Measurements from ENCODE around the gene DIS3L2.
"Not testable (repeated sequence)": the region's sequence is repeated elsewhere in the genome, so short reads cannot be mapped to it uniquely, and the experiment has no call there.

Gene DIS3L2

DNA sequence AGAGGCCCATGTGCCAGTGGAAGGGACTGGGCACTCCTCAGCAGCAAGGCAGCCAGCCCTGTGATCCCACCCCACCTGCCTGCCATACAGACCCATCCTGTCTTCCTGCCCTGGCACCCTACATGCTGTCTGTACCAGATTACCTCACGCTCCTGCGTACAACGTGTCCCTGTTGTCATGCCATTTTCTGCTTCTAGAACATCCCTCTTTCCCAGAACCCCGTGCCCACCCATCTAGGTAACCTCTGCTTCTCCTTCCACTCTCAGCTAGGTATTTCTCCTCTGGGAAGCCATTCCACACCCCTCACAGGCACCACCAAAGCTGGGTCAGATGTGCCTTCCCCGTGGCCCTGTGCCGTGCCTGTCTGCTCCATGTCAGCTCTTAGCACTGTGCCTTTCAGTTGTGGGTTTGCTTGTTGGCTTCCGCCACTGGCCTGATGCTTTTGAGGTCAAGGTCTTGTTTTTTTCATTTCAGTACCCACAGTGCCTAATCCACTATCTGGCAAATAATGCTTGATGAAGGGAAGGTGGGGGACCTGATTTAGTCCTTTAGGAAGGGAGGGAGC lies 345.3 kb downstream of the DIS3L2 start:
- Mint-ChIP-seq H3K9me3 (no peaks in the 10 kb centered on the region), H3K27ac (peak overlapping the region; percentile 11), H3K4me1 (peaks cover 4 to 9% of the 10 kb centered on the region in 2 donors), H3K4me3 (no peak overlapping the region), H3K27me3 (no peaks in the 10 kb centered on the region), H3K36me3 (peaks cover 44 to 72% of the 10 kb centered on the region in 2 donors)
- no peak for DNase-seq
- no peak for ATAC-seq (replicated peaks)

DNA sequence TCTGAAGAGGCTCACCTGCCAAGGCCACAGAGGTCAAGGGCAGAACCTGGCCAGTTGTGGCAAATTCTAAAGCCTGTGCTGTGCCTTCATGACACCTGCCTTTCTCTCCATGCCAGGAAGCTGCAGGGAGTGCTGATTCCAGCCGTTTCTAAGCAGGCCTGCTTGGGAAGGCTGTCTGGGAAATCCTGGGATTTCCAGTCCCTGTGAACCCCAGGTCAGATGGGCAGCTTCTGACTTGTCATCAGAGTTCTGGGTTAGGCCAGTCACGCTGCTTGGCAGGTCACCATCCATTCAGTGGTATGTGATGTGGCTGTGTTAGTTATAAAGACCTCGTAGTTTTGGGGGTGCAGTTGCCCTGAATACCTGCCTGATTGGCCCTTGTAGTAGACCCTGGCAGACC lies 346.3 kb downstream of the DIS3L2 start:
- Mint-ChIP-seq H3K4me1 (peaks cover 4 to 9% of the 10 kb centered on the region in 2 donors), H3K27ac (no peak overlapping the region), H3K36me3 (peaks cover 51 to 81% of the 10 kb centered on the region in 2 donors), H3K4me3 (no peak overlapping the region), H3K9me3 (peaks cover under 1 to 3% of the 10 kb centered on the region in 2 donors), H3K27me3 (no peaks in the 10 kb centered on the region)
- ATAC-seq (replicated peaks) (no peak), DNase-seq (no peak)

DNA sequence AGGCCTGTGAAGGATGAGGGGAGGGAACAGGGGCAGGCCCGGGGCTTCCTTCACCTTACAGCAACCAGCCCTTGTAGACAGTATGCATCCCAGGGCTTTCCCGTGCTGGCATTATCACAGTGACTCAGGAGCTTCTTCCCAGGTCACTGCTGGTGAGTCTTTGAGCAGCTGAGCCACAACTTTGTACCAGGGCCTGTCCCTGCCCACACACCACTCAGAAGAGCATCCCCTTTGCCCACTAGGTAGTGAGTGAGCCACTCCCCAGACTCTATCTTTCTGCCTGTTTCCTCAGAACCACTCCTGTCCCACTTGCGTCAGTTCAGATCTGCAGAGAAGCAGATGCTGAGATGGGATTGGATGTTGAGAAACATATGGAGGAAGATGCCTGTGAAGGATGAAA lies 347.5 kb downstream of the DIS3L2 start:
- H3K27me3 Mint-ChIP-seq: no peaks in the 10 kb centered on the region
- DNase-seq: no peak
- H3K4me3 Mint-ChIP-seq: no peak overlapping the region
- peaks cover 8 to 9% of the 10 kb centered on the region in 2 donors for H3K9me3 Mint-ChIP-seq
- H3K36me3 Mint-ChIP-seq: peaks cover 50 to 80% of the 10 kb centered on the region in 2 donors
- ATAC-seq (replicated peaks): no peak
- H3K4me1 Mint-ChIP-seq: peaks cover 4 to 9% of the 10 kb centered on the region in 2 donors
- no peak overlapping the region for H3K27ac Mint-ChIP-seq

DNA sequence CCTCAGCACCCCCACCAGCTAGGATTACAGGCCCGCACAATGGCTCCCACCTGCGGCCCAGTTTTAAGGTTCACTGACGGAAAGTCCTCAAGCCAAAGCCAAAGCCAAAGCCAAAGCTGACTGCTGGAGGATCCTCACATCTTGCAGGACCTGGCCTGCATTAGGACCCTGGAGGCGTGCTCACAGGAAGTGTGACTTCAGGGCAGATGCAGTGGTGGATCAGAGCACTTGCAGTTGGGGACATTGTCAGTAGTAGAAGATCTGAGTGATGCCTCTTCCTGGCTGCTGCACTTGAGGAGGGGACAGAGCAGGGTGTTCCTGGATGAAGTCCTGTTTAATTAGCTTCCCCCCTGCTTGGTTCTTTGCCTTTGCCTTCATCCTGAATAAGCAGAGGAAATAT lies 348.1 kb downstream of the DIS3L2 start:
- DNase-seq: no peak
- Mint-ChIP-seq H3K36me3 (peaks cover 54 to 79% of the 10 kb centered on the region in 2 donors), H3K4me1 (peaks cover 5 to 13% of the 10 kb centered on the region in 2 donors), H3K9me3 (peaks cover 8 to 9% of the 10 kb centered on the region in 2 donors), H3K27me3 (no peaks in the 10 kb centered on the region), H3K4me3 (no peak overlapping the region), H3K27ac (no peak overlapping the region)
- ATAC-seq (replicated peaks): no peak

DNA sequence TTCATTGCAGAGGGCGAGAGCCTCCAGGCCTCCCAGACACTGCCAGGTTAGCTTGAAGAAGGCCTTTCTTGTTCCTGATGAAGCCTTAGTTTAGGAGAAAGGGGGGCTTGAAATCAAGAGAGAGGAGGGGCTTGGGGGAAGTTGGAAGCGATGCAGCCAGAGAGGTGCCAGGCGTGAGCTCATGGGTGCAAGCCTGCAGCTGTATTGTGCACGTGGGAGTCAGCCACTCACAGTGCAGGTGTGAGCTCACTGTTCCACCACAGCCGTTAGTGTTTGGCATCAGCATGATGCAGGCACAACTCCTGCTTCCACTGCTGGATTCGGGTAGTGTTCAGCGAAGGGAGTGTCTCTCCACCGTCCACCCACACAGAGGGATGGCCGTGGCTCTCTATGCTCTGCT lies 348.6 kb downstream of the DIS3L2 start:
- DNase-seq (no peak), ATAC-seq (replicated peaks) (no peak)
- Mint-ChIP-seq H3K27me3 (no peaks in the 10 kb centered on the region), H3K27ac (no peak overlapping the region), H3K36me3 (peaks cover 56 to 79% of the 10 kb centered on the region in 2 donors), H3K4me3 (no peak overlapping the region), H3K9me3 (peaks cover 8 to 9% of the 10 kb centered on the region in 2 donors), H3K4me1 (peaks cover 9 to 18% of the 10 kb centered on the region in 2 donors)

DNA sequence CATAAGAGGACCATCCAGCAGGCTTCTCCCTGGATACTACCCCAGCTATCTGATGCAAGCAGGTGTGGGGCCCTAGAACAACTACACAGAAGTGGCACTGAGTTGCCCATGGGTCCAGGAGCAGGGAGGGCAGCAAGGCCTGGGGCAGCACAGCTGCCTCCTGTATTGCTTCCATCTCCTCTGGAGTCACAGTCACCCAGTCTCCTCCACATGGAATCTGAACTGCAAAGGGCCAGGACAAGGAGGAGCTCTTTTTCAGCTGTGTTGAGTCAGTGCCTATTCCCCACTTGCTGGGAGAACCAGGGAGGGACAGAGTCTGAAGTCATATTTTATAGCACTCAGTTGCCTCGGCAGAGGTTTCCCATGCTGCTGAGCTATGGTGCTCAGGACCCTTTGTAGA lies 349.2 kb downstream of the DIS3L2 start:
- H3K9me3 Mint-ChIP-seq: peaks cover 8 to 9% of the 10 kb centered on the region in 2 donors
- H3K4me3 Mint-ChIP-seq: no peak overlapping the region
- DNase-seq (no peak), ATAC-seq (replicated peaks) (no peak)
- H3K27ac Mint-ChIP-seq: no peak overlapping the region
- H3K27me3 Mint-ChIP-seq: no peaks in the 10 kb centered on the region
- H3K36me3 Mint-ChIP-seq: peaks cover 52 to 75% of the 10 kb centered on the region in 2 donors
- H3K4me1 Mint-ChIP-seq: peaks cover 14 to 24% of the 10 kb centered on the region in 2 donors

DNA sequence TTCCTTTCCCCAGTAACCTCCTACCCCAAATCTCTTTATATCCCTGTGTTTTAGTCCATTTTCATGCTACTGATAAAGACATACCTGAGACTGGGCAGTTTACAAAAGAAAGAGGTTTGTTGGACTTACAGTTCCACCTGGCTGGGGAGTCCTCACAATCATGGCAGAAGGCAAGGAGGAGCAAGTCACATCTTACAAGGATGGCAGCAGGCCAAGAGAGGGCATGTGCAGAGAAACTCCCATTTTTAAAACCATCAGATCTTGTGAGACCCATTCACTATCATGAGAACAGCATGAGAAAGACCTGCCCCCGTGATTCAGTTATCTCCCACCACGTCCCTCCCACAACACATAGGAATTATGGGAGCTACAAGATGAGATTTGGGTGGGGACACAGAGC lies 352.1 kb downstream of the DIS3L2 start:
- ATAC-seq (replicated peaks); H3K27me3 Mint-ChIP-seq; H3K4me3 Mint-ChIP-seq; DNase-seq; H3K9me3 Mint-ChIP-seq; H3K27ac Mint-ChIP-seq: not testable (repeated sequence)
- H3K4me1 Mint-ChIP-seq: peaks cover 19 to 37% of the 10 kb centered on the region in 2 donors
- H3K36me3 Mint-ChIP-seq: peaks cover 44 to 55% of the 10 kb centered on the region in 2 donors

DNA sequence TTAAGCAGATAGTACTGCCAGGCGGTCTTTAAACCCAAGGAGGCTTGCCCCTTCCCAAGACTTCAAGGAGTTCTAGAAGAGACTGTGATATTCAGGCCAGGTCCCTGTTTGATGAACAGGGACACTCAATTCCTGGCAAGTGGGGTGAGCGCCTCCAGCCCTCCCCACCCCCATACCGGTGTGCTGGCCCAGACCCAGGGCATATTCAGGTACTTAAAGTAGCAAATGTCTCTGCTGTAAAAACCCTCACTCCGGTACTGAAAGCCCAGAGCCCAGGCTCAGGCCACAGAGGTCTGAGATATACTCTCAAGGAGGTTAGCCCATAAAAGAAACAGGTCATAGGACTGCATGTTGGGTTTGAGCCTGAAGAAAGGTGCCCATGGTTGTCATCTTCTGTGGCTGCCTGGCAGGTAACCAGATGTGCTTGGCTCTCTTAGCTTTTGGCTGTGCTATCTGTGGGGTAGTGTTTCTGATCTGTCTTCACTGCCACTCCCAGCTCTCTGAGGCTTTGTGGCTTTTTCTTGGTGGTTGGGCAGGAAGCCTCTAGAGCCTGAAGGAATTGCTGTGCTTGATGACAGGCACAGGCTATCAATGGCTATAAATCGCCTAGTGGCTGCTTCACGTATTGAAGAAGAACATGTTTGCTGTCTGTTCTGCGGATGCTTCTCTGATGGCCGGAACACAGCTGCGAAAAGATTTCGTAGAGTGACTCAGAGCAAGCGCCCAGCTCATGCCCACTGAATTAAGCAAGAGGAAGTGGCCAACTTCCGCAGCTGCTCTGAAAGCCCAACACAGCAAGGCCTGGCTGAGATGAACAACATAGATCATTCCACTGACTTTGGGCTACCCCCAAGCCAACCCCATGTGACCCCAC lies 353.8 kb downstream of the DIS3L2 start:
- H3K9me3 Mint-ChIP-seq: peaks cover 8 to 9% of the 10 kb centered on the region in 2 donors
- peaks cover 34 to 39% of the 10 kb centered on the region in 2 donors for H3K36me3 Mint-ChIP-seq
- peak overlapping the region; percentile 31 to 65 for H3K4me3 Mint-ChIP-seq
- peaks cover 18 to 30% of the 10 kb centered on the region in 2 donors for H3K4me1 Mint-ChIP-seq
- H3K27me3 Mint-ChIP-seq: no peaks in the 10 kb centered on the region
- DNase-seq (peak; percentile 71), ATAC-seq (replicated peaks) (peak; percentile 97 to 99)
- peak overlapping the region; percentile 88 for H3K27ac Mint-ChIP-seq

DNA sequence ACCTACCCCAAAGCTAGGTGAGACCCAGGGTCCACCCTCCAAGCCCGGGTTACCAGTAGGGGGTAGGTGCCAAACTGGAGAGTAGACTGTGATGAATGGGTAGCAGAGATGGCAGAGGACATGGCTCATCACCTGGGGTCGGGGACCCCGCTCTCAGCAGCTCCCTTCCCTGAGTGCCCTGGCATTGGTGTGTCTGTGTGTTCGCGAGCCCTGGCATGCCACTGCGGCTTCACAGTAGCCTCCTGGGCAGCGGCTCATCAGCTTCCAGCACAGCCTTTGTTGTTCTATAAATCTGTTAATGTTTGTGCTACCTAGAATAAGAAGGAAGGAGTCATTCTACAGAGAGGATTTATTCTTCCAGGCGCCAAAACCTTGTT lies 354.4 kb downstream of the DIS3L2 start:
- peaks cover 28 to 33% of the 10 kb centered on the region in 2 donors for H3K36me3 Mint-ChIP-seq
- ATAC-seq (replicated peaks): no peak
- H3K9me3 Mint-ChIP-seq: peaks cover 8 to 9% of the 10 kb centered on the region in 2 donors
- peaks cover 18 to 28% of the 10 kb centered on the region in 2 donors for H3K4me1 Mint-ChIP-seq
- peak overlapping the region in 1 of 2 donors; percentile 65 for H3K4me3 Mint-ChIP-seq
- DNase-seq: no peak
- peak overlapping the region; percentile 88 for H3K27ac Mint-ChIP-seq
- no peaks in the 10 kb centered on the region for H3K27me3 Mint-ChIP-seq

DNA sequence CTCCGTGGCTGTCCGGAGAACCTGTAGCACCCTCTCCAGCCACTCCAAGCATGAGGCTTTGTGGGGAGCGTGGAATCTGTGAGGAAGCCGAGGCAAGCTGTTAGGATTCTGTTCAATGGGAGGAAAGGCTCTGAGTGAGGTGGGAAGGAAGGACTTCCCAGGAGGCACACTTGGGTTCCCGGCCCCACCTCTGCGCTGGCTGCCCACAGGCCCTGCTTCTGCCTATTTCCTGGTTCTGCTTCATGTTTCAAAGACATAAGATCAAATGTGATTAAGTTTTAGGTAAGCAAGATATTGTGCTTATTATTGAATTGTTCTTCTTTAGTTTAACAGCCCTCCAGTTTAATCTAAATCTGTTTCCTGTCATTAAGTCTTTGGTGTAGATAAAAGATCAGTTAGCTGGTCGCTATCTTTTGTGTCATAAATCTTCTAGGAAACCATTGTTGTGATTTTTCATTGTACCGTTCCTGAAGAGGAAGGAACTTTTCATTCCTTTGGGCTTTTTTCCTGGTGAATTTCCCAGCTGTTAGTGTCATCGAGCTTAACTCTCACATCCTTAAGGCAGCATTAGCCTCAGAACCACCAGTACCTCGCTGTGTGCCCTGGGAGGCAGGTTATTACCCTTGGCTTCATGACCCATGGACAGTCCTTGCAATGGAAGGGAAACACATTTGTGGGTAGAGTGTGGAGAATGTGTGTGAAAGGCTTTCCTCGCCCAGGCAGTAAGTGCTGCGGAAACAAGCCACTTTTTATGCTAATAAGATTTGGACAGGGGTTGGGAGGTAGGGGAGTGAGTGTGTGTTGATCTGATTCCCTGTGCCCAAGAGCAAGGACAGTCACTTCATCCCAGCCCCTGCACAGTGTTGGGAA lies 355.2 kb downstream of the DIS3L2 start:
- DNase-seq: no peak
- Mint-ChIP-seq H3K9me3 (peaks cover 8 to 9% of the 10 kb centered on the region in 2 donors), H3K4me1 (peaks cover 18 to 30% of the 10 kb centered on the region in 2 donors), H3K4me3 (no peak overlapping the region), H3K27me3 (no peaks in the 10 kb centered on the region), H3K27ac (peak overlapping the region; percentile 88), H3K36me3 (peaks cover 26 to 28% of the 10 kb centered on the region in 2 donors)
- no peak for ATAC-seq (replicated peaks)

DNA sequence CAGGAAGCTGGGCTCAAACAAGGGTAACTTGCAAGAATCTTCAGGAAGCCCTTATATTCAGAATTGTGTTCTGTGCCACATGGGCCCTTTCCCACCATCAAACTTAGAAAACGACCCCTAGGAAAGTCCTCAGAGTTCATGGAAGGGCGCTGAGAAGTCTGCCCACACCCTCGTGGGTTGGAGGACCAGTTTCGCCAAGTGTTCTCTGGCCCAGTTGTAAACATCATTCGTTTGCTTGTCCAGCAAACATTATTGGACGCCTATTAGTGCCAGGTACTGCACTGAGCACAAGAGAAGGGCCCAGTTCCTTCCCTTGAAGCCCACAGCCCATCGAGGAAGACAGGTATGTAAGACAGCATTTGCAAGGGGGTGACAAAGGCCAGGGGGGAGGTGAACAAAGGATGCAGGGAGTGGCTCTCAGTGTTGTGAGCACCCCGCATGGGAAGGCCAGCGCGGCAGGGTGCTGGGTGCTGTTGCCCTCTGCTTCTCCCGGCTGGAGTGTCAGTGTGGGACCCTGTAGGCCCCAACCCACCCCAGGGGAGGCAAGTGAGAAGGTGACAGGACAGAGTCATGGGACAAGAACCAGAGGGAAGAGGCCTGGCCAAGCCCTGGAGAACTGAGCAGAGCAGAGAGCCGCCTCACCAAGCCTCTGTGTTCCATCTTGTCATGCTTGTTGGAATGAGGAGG lies 356.8 kb downstream of the DIS3L2 start:
- no peak overlapping the region for H3K27ac Mint-ChIP-seq
- H3K4me1 Mint-ChIP-seq: peaks cover 18 to 33% of the 10 kb centered on the region in 2 donors

DNA sequence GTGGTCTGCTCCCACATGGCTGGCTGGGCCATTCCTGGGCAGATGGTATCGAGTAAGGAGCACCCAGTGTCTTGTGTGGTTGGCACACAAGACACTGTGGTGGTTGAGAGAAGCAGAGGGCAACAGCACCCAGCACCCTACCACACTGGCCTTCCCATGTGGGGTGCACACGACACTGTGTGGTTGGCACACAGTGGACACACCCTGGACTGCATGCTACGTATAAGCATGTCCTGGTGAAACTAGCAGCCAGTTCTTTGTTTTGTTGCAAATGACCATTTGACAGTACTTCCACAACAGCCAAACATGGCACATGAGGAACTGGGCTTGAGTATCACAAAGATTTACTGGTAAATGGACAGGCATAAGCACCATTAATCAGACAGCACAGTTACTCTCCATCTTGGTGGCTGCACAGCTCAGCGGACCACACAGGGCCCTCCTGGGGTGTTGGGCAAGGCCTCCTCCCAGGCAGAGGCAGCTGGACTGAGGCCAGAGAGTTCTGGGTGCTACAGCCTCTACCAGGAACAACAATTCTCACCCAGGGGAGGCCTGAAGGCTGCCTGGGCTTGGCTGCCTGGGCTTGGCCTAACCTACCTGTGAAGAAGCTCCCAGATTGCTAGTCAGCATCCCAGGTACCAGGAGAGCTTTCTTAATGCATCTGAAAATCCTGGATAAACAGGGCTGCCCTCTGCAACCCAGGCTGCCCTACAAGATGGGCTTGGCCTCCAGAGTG lies 357.7 kb downstream of the DIS3L2 start:
- H3K4me1 Mint-ChIP-seq: peaks cover 25 to 38% of the 10 kb centered on the region in 2 donors
- DNase-seq (no peak), ATAC-seq (replicated peaks) (no peak)
- no peaks in the 10 kb centered on the region for H3K9me3 Mint-ChIP-seq
- no peaks in the 10 kb centered on the region for H3K27me3 Mint-ChIP-seq
- H3K36me3 Mint-ChIP-seq: peaks cover 7 to 9% of the 10 kb centered on the region in 2 donors
- H3K27ac Mint-ChIP-seq: no peak overlapping the region
- no peak overlapping the region for H3K4me3 Mint-ChIP-seq

More for the DNA sequence above, 356.8 kb downstream of the DIS3L2 start:
- Mint-ChIP-seq H3K4me3 (no peak overlapping the region), H3K27me3 (no peaks in the 10 kb centered on the region), H3K36me3 (peaks cover 14 to 15% of the 10 kb centered on the region in 2 donors), H3K9me3 (peaks cover 4 to 5% of the 10 kb centered on the region in 2 donors)
- ATAC-seq (replicated peaks): no peak
- DNase-seq: no peak

DNA sequence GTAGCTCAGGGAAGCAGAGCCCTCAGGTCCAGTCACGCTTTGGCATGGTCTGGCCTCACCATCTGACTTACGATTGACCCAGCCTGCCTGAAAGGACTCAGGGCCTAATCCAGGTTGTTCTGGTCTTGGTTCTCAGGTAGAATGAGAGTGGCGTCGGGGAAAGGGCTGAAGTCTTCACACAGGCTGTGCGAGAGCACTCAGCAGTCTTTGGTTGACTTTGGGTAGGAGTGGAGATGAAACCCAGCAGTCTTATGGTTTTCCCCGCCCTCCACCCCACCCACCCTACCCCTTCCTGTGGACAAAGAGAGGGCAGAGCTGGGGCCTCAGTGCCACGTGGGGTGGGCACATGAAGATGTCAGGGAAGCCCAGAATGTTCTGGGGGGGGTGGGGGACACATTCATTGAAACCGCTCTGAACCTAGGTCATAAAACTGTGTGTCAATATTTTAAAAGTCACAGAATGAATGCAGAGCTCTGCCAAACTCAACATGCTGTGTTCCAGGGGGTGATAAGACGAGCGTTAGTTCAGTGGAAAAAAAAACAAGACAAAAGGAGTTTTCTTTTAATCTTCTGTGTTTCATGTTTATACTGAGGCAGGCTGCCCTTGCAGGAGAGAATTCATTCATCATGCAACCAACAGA lies 358.4 kb downstream of the DIS3L2 start:
- Mint-ChIP-seq H3K4me1 (peaks cover 20 to 31% of the 10 kb centered on the region in 2 donors), H3K27ac (no peak overlapping the region), H3K36me3 (peaks cover under 1 to 2% of the 10 kb centered on the region in 2 donors), H3K27me3 (no peaks in the 10 kb centered on the region), H3K9me3 (no peaks in the 10 kb centered on the region), H3K4me3 (no peak overlapping the region)
- ATAC-seq (replicated peaks) (no peak), DNase-seq (no peak)
